H1 (cell line): ENCODE results near the gene PDE4D. TPM values are rescaled to one million over a fixed set of nuclear protein-coding genes. Genes with fewer than 3 reads are reported as not detected.

ENCODE experiments used
- CTCF ChIA-PET: fragments of 300-600 bp; sonication (Branson Sonifier 250); formaldehyde crosslinking; loops from one replicate; lab custom pipeline; 2021; ENCODE audit not compliant: partially characterized antibody; lab: Charles Lee
- POLR2A ChIA-PET: fragments of 300-600 bp; sonication (Branson Sonifier 250); formaldehyde crosslinking; loops from one replicate; lab custom pipeline; 2021; ENCODE audit warnings: inconsistent platforms; ENCODE audit not compliant: partially characterized antibody; lab: Charles Lee
- DNase-seq, 2 experiments: peaks; one replicate each; pipeline versions ENCODE4 v3.0.0 to v3.0.0-alpha.2; 2010 to 2022; ENCODE audit warnings: low spot score in 2 of 2, low read depth in 1 of 2, mixed read lengths in 1 of 2
- FAIRE-seq: peaks from 2 replicates; lab custom pipeline; 2011; peaks lifted over from hg19 to GRCh38; lab: Jason Lieb, UNC
- H2AFZ ChIP-seq: 2 replicates; pipeline ENCODE4 v1.8.1; 2012; ENCODE audit warnings: low read length, inconsistent platforms
- H2AK5ac ChIP-seq: 2 replicates; pipeline ENCODE4 v1.6.1; 2013; ENCODE audit warnings: low read depth, low read length
- H2BK120ac ChIP-seq: replicated peaks from 2 replicates; pipeline ENCODE3; 2013; ENCODE audit warnings: low read depth, low read length, inconsistent platforms
- H2BK12ac ChIP-seq: 2 replicates; pipeline ENCODE4 v1.6.1; 2013; ENCODE audit warnings: low read depth, low read length
- H2BK15ac ChIP-seq: 2 replicates; pipeline ENCODE4 v1.6.1; 2013; ENCODE audit warnings: low read length
- H2BK20ac ChIP-seq: 2 replicates; pipeline ENCODE4 v1.6.1; 2013; ENCODE audit warnings: low read length
- H2BK5ac ChIP-seq: 2 replicates; pipeline ENCODE4 v1.6.1; 2013; ENCODE audit warnings: low read depth, low read length
- H3K14ac ChIP-seq: 2 replicates; pipeline ENCODE4 v1.6.1; 2013; ENCODE audit warnings: inconsistent platforms; ENCODE audit not compliant: insufficient read length
- H3K18ac ChIP-seq: 2 replicates; pipeline ENCODE4 v1.6.1; 2013; ENCODE audit warnings: low read length; ENCODE audit errors: extremely low read depth
- H3K23ac ChIP-seq: 2 replicates; pipeline ENCODE4 v1.6.1; 2013; ENCODE audit warnings: inconsistent platforms; ENCODE audit not compliant: insufficient read length
- H3K23me2 ChIP-seq: 2 replicates; pipeline ENCODE4 v1.6.1; 2013; ENCODE audit warnings: low read depth, low read length
- H3K27ac ChIP-seq: 2 replicates; pipeline ENCODE4 v1.6.1; 2011; ENCODE audit warnings: low read depth, low read length, inconsistent platforms
- H3K27me3 ChIP-seq, 4 experiments: replicated peaks in 1 of 4; 1 replicate in 1 of 4; 2 replicates in 3 of 4; pipeline versions ENCODE4 v1.6.1 to v1.8.1; 2011 to 2013; ENCODE audit warnings: low read length in 3 of 4, mild to moderate bottlenecking in 3 of 4, inconsistent platforms in 2 of 4, mixed read lengths in 2 of 4, moderate library complexity in 1 of 4; ENCODE audit not compliant: control insufficient read depth in 3 of 4, insufficient read depth in 3 of 4; ENCODE audit errors: extremely low read depth in 1 of 4
- H3K36me3 ChIP-seq, 4 experiments: 2 replicates each; pipeline versions ENCODE4 v1.6.1 to v1.8.1; 2011 to 2013; ENCODE audit warnings: mild to moderate bottlenecking in 4 of 4, low read length in 3 of 4, moderate library complexity in 2 of 4, control low read depth in 1 of 4, inconsistent platforms in 1 of 4; ENCODE audit not compliant: insufficient read depth in 4 of 4, control insufficient read depth in 2 of 4
- H3K4ac ChIP-seq: replicated peaks from 2 replicates; pipeline ENCODE3; 2013; ENCODE audit warnings: low read length, low read depth, mixed read lengths, inconsistent platforms; ENCODE audit not compliant: insufficient read length
- H3K4me1 ChIP-seq, 4 experiments: replicated peaks in 1 of 4; 1 replicate in 1 of 4; 2 replicates in 3 of 4; pipeline versions ENCODE4 v1.6.1 to v1.8.1; 2011 to 2013; ENCODE audit warnings: low read length in 3 of 4, inconsistent platforms in 2 of 4, mixed read lengths in 1 of 4; ENCODE audit not compliant: insufficient read depth in 4 of 4, control insufficient read depth in 3 of 4
- H3K4me2 ChIP-seq, 2 experiments: 2 replicates each; pipeline versions ENCODE4 v1.6.1 to v1.8.1; 2011 to 2013; ENCODE audit warnings: low read depth in 2 of 2, low read length in 2 of 2, control low read depth in 1 of 2, inconsistent platforms in 1 of 2, mild to moderate bottlenecking in 1 of 2; ENCODE audit not compliant: insufficient read depth in 1 of 2
- H3K4me3 ChIP-seq, 4 experiments: fragments of 200-600, 300-600 bp in 1 of 4; sonication (generic), shearing (Covaris generic), sonication (Bioruptor Twin) in 1 of 4; 2 replicates each; pipeline versions ENCODE4 v1.5.1 to v1.8.1; 2011 to 2016; ENCODE audit warnings: low read length in 4 of 4, low read depth in 3 of 4, control low read depth in 2 of 4, inconsistent platforms in 2 of 4, mild to moderate bottlenecking in 2 of 4, mixed read lengths in 1 of 4, moderate library complexity in 1 of 4; ENCODE audit not compliant: insufficient read depth in 2 of 4; ENCODE audit errors: extremely low read depth in 1 of 4
- H3K56ac ChIP-seq: replicated peaks from 2 replicates; pipeline ENCODE3; 2013; ENCODE audit warnings: low read depth, mild to moderate bottlenecking, mixed read lengths, low read length, inconsistent platforms; ENCODE audit not compliant: insufficient read length
- H3K79me1 ChIP-seq: 2 replicates; pipeline ENCODE4 v1.6.1; 2013; ENCODE audit warnings: low read depth, low read length, control low read depth
- H3K79me2 ChIP-seq, 2 experiments: 2 replicates each; pipeline versions ENCODE4 v1.6.1 to v1.8.1; 2012 to 2013; ENCODE audit warnings: low read length in 2 of 2, mild to moderate bottlenecking in 2 of 2, inconsistent platforms in 1 of 2; ENCODE audit not compliant: insufficient read depth in 2 of 2, control insufficient read depth in 1 of 2
- H3K9ac ChIP-seq, 4 experiments: replicated peaks in 1 of 4; 1 replicate in 1 of 4; 2 replicates in 3 of 4; pipeline versions ENCODE4 v1.6.1 to v1.8.1; 2011 to 2013; ENCODE audit warnings: low read depth in 3 of 4, low read length in 3 of 4, control low read depth in 2 of 4, mild to moderate bottlenecking in 2 of 4, moderate library complexity in 2 of 4, inconsistent platforms in 1 of 4; ENCODE audit errors: extremely low read depth in 1 of 4
- H3K9me3 ChIP-seq, 2 experiments: 2 replicates each; pipeline versions ENCODE4 v1.6.1 to v1.8.1; 2012 to 2013; ENCODE audit warnings: mild to moderate bottlenecking in 2 of 2, moderate library complexity in 2 of 2, control low read depth in 1 of 2, inconsistent platforms in 1 of 2, low read depth in 1 of 2, low read length in 1 of 2, mixed read lengths in 1 of 2; ENCODE audit not compliant: insufficient read depth in 2 of 2
- H4K20me1 ChIP-seq, 2 experiments: replicated peaks in 1 of 2; 2 replicates each; pipeline versions ENCODE3 to v1.8.1; 2011 to 2013; ENCODE audit warnings: inconsistent platforms in 2 of 2, low read length in 2 of 2, mild to moderate bottlenecking in 1 of 2; ENCODE audit not compliant: insufficient read depth in 2 of 2, control insufficient read depth in 1 of 2
- H4K5ac ChIP-seq: 2 replicates; pipeline ENCODE4 v1.6.1; 2013; ENCODE audit warnings: low read length, low read depth, mixed read lengths, inconsistent platforms; ENCODE audit not compliant: insufficient read length
- H4K8ac ChIP-seq: 2 replicates; pipeline ENCODE4 v1.8.0; 2013; ENCODE audit warnings: mild to moderate bottlenecking, moderate library complexity, low read length, inconsistent platforms; ENCODE audit not compliant: insufficient read depth; ENCODE audit errors: extremely low read depth
- H4K91ac ChIP-seq: replicated peaks from 2 replicates; pipeline ENCODE3; 2013; ENCODE audit warnings: low read length, mixed read lengths, inconsistent platforms; ENCODE audit not compliant: insufficient read length
- ATF2 ChIP-seq: IDR thresholded peaks from 2 replicates; pipeline ENCODE4 v1.6.1; 2012; ENCODE audit warnings: low read length, inconsistent platforms
- CBX8 ChIP-seq: fragments of 300-800, 300-1000 bp; sonication (generic); IDR thresholded peaks from 2 replicates; pipeline ENCODE4 v1.7.1; 2016; ENCODE audit warnings: low read depth, low read length, borderline replicate concordance
- CTCF ChIP-seq, 3 experiments: IDR thresholded peaks; 1 replicate in 2 of 3; 2 replicates in 1 of 3; pipeline versions ENCODE4 v1.5.1 to v1.6.1; 2011; ENCODE audit warnings: low read length in 3 of 3, mild to moderate bottlenecking in 3 of 3, inconsistent platforms in 2 of 3, low read depth in 1 of 3, moderate library complexity in 1 of 3; ENCODE audit not compliant: insufficient read depth in 1 of 3; ENCODE audit errors: control extremely low read depth in 1 of 3
- JUND ChIP-seq: IDR thresholded peaks from 2 replicates; pipeline ENCODE4 v1.6.1; 2011; ENCODE audit warnings: mild to moderate bottlenecking, improper control_type of control experiment, low read length
- SAP30 ChIP-seq: fragments of 300-600 bp; sonication (generic); IDR thresholded peaks from 2 replicates; pipeline ENCODE4 v1.7.1; 2012; ENCODE audit warnings: low read length, moderate library complexity, mild to moderate bottlenecking, inconsistent platforms; ENCODE audit not compliant: insufficient read depth, insufficient replicate concordance
- SIN3A ChIP-seq, 2 experiments: IDR thresholded peaks in 1 of 2; conservative IDR thresholded peaks in 1 of 2; 2 replicates each; pipeline ENCODE4 v1.6.1; 2011 to 2012; ENCODE audit warnings: low read length in 2 of 2, improper control_type of control experiment in 1 of 2, low read depth in 1 of 2, mild to moderate bottlenecking in 1 of 2
- TCF12 ChIP-seq: IDR thresholded peaks from 2 replicates; pipeline ENCODE4 v1.6.1; 2011; ENCODE audit warnings: low read depth, mild to moderate bottlenecking, low read length
- WGBS, 2 experiments: shearing (Covaris generic) in 1 of 2; methylation state at CpG; one replicate each; pipeline versions ENCODE4 v1.1.6 to v1.1.7; 2013 to 2015; ENCODE audit warnings: low lambda C conversion rate in 2 of 2, mixed read lengths in 2 of 2, inconsistent platforms in 1 of 2, low coverage in 1 of 2, missing lambda C conversion rate in 1 of 2; ENCODE audit not compliant: insufficient replicate concordance in 2 of 2, insufficient coverage in 1 of 2, insufficient read length in 1 of 2; ENCODE audit errors: extremely low coverage in 1 of 2, missing lambda C conversion rate in 1 of 2; 5-methylcytosine and 5-hydroxymethylcytosine counted together
- polyA plus RNA-seq, 7 experiments: library from polyadenylated mRNA; depleted of rRNA in 3 of 7; stranded (reverse) in 5 of 7; unstranded in 2 of 7; fragments of >200 nt in 5 of 7; fragments of 200-250 nt in 2 of 7; gene quantifications; 1 replicate in 5 of 7; 2 replicates in 1 of 7; 4 replicates in 1 of 7; pipeline versions ENCODE4 v1.2.1 to v1.2.3, GENCODE V29; 2011 to 2013; ENCODE audit warnings: missing spikeins in 2 of 7, mixed read lengths in 2 of 7
- total RNA-seq: library from RNA; stranded (reverse); fragmentation: NEBNext Ultra II Directional; extraction: Animal tissue kit (Norgen Biotek cat#: 25700); gene quantifications from 2 replicates; pipeline ENCODE4 v1.2.1, GENCODE V29; 2021
- TF ChIP-seq, protein P1 (sequence below): IDR thresholded peaks from 2 replicates; pipeline ENCODE4 v1.6.1; 2011; ENCODE audit warnings: low read length, improper control_type of control experiment

Gene PDE4D
- total and polyA plus RNA-seq, 2 of the 8 experiments (the other 6 are each of a cell fraction or from before 2014, with no cell fraction given), result 2.3 to 3.7 TPM

DNA sequence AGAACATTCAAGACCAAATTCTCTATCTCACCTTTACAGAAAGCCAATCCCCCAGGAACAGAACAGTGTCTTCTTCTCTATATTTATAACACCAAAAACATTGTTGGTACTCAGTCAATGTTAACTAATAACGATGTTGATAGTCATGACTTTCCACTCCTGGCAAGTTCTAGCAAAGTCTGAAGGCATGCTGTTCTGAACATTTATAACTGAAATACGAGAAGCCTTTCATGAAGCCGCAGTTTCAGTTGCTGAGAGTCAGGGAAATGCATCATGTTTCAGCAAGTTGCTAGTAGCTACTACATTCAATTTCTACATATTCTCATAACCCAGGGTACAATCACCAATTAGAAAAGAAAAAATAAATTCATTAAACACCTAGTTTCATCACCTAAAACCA, 301.4 kb downstream of the PDE4D start:
- CTCF ChIA-PET, result interaction anchor here (0.9 kb wide), 1 partner anchor 9 kb away, joined by 3 read pairs; no protein-coding TSS in a partner anchor
- no peak overlapping the region for H3K4me3 ChIP-seq
- 81% methylated on average over 3 of the region's 3 CpGs; no CpG with 5 or more reads in 1 of the 2 experiments for WGBS, 2 experiments
- TF ChIP-seq CTCF (IDR thresholded peaks at IDR 0.05; ENCODE audit: control extremely low read depth in 1 of 3, insufficient read depth in 1 of 3, low read depth in 1 of 3, low read length in 3 of 3) (no peak), SIN3A (conservative IDR thresholded peaks at IDR 0.05 in 1 of 2, IDR thresholded peaks at IDR 0.05 in 1 of 2; ENCODE audit: low read depth in 1 of 2, low read length in 2 of 2) (no peak), CBX8 (no peak), ATF2 (no peak), TCF12 (no peak), SAP30 (no peak), JUND (no peak)
- TF ChIP-seq, protein P1, sequence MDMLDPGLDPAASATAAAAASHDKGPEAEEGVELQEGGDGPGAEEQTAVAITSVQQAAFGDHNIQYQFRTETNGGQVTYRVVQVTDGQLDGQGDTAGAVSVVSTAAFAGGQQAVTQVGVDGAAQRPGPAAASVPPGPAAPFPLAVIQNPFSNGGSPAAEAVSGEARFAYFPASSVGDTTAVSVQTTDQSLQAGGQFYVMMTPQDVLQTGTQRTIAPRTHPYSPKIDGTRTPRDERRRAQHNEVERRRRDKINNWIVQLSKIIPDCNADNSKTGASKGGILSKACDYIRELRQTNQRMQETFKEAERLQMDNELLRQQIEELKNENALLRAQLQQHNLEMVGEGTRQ, result no peak

More for the DNA sequence above, 301.4 kb downstream of the PDE4D start:
- Histone ChIP-seq H2BK120ac (no peak overlapping the region), H3K23ac (no peak overlapping the region), H3K9ac (no peak overlapping the region), H3K36me3 (no peaks in the 10 kb centered on the region), H2BK20ac (no peak overlapping the region), H2AFZ (no peak overlapping the region), H2AK5ac (no peak overlapping the region), H3K27ac (no peak overlapping the region), H3K4me1 (peaks cover 0 to 4% (median 4%) of the 10 kb centered on the region in 4 experiments; a peak in 1 of 7 replicates), H3K4ac (no peak overlapping the region), H2BK15ac (no peak overlapping the region), H3K79me2 (no peaks in the 10 kb centered on the region), H4K91ac (no peak overlapping the region), H3K9me3 (peaks cover 0 to 4% of the 10 kb centered on the region in 2 experiments; a peak in 1 of 4 replicates), H3K23me2 (no peaks in the 10 kb centered on the region), H3K14ac (no peak overlapping the region), H3K4me2 (no peak overlapping the region), H4K20me1 (no peaks in the 10 kb centered on the region), H2BK5ac (no peak overlapping the region), H4K8ac (no peak overlapping the region), H2BK12ac (no peak overlapping the region), H3K27me3 (no peaks in the 10 kb centered on the region), H4K5ac (no peak overlapping the region), H3K79me1 (no peaks in the 10 kb centered on the region), H3K56ac (no peak overlapping the region), H3K18ac (no peak overlapping the region)
- POLR2A ChIA-PET, result no interaction called here
- no peak for DNase-seq
- FAIRE-seq, result peak; percentile 69
